Measurements from ENCODE around the gene PRRC2B. TPM values are rescaled to one million over a fixed set of nuclear protein-coding genes. Genes with fewer than 3 reads are reported as not detected.

PRRC2B gene
- total and polyA plus RNA-seq, 2 experiments from 2014 or later: 45.0 to 193 TPM

GRCh38 chr9:131483319-131484050 lies 89.6 kb downstream of the PRRC2B start:
- H3K27me3 Mint-ChIP-seq (ENCODE audit: insufficient read depth, low read depth, poor library complexity): peaks cover 22% of the 10 kb centered on the region
- Histone ChIP-seq H2AFZ (no peak overlapping the region), H4K20me1 (replicated peaks; ENCODE audit: insufficient read depth) (peaks cover 10% of the 10 kb centered on the region), H3K4me3 (no peak overlapping the region), H3K27ac (ENCODE audit: low read depth) (no peak overlapping the region), H3K4me1 (ENCODE audit: insufficient read depth) (no peaks in the 10 kb centered on the region), H3K4me2 (no peak overlapping the region), H3K27me3 (ENCODE audit: insufficient read depth) (no peaks in the 10 kb centered on the region), H3K9me2 (ENCODE audit: insufficient read depth) (no peaks in the 10 kb centered on the region), H3K36me3 (ENCODE audit: insufficient read depth) (peaks cover 63% of the 10 kb centered on the region), H3K79me2 (replicated peaks; ENCODE audit: insufficient read depth) (peaks cover 27% of the 10 kb centered on the region), H3F3A (replicated peaks; ENCODE audit: low read depth) (peaks cover 32% of the 10 kb centered on the region)
- no peak overlapping the region for H3K4me3 Mint-ChIP-seq
- ATAC-seq: no peak
- H3K4me1 Mint-ChIP-seq: no peaks in the 10 kb centered on the region; the same call in 2 of the 3 replicates
- TF ChIP-seq NANOG (IDR thresholded peaks at IDR 0.05; ENCODE audit: borderline replicate concordance): no peak
- TF ChIP-seq ZNF462 (CRISPR knock-in tag; IDR thresholded peaks at IDR 0.05): no peak
- TF ChIP-seq, protein P1, sequence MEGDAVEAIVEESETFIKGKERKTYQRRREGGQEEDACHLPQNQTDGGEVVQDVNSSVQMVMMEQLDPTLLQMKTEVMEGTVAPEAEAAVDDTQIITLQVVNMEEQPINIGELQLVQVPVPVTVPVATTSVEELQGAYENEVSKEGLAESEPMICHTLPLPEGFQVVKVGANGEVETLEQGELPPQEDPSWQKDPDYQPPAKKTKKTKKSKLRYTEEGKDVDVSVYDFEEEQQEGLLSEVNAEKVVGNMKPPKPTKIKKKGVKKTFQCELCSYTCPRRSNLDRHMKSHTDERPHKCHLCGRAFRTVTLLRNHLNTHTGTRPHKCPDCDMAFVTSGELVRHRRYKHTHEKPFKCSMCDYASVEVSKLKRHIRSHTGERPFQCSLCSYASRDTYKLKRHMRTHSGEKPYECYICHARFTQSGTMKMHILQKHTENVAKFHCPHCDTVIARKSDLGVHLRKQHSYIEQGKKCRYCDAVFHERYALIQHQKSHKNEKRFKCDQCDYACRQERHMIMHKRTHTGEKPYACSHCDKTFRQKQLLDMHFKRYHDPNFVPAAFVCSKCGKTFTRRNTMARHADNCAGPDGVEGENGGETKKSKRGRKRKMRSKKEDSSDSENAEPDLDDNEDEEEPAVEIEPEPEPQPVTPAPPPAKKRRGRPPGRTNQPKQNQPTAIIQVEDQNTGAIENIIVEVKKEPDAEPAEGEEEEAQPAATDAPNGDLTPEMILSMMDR (conservative IDR thresholded peaks at IDR 0.05; ENCODE audit: low read depth in 2 of 2): no peak
- no peak for TF ChIP-seq EZH2phosphoT487 (IDR thresholded peaks at IDR 0.05; ENCODE audit: unreplicated experiment)
- no peaks in the 10 kb centered on the region for H3K9me3 Mint-ChIP-seq
- no peak overlapping the region for H3K27ac Mint-ChIP-seq
- DNase-seq (ENCODE audit: low spot score): no peak
- H3K36me3 Mint-ChIP-seq (ENCODE audit: low read depth): peaks cover 99% of the 10 kb centered on the region
